Kidney (tissue), 14 donors: Measurements from ENCODE around the gene ZSCAN31. TPM values are rescaled to one million over a fixed set of nuclear protein-coding genes. Genes with fewer than 3 reads are reported as not detected.

ENCODE experiments used
- DNase-seq, 5 donors: peaks; one replicate each; pipeline ENCODE4 v3.0.0-alpha.2; 2013 to 2020
- FAIRE-seq: peaks from 2 replicates; lab custom pipeline; 2012; peaks lifted over from hg19 to GRCh38; lab: Jason Lieb, UNC
- H3K27ac ChIP-seq, 2 donors: one replicate each; pipeline ENCODE4 v1.7.0; 2013; ENCODE audit warnings: low read depth in 2 of 2, low read length in 2 of 2, inconsistent platforms in 1 of 2
- H3K27me3 ChIP-seq: one replicate; pipeline ENCODE4 v1.7.1; 2013; ENCODE audit warnings: low read length, inconsistent platforms; ENCODE audit not compliant: control insufficient read depth, insufficient read depth
- H3K36me3 ChIP-seq, 3 donors: one replicate each; pipeline versions ENCODE4 v1.7.0 to v1.7.1; 2013; ENCODE audit warnings: low read length in 3 of 3, control low read depth in 1 of 3, inconsistent platforms in 1 of 3; ENCODE audit not compliant: insufficient read depth in 3 of 3, control insufficient read depth in 2 of 3
- H3K4me1 ChIP-seq, 3 donors: one replicate each; pipeline versions ENCODE4 v1.7.0 to v1.7.1; 2013; ENCODE audit warnings: low read length in 3 of 3, inconsistent platforms in 1 of 3, low read depth in 1 of 3; ENCODE audit not compliant: control insufficient read depth in 2 of 3, insufficient read depth in 2 of 3
- H3K4me3 ChIP-seq, 3 donors: one replicate each; pipeline versions ENCODE4 v1.7.0 to v1.8.1; 2013; ENCODE audit warnings: low read length in 3 of 3, control low read depth in 1 of 3, inconsistent platforms in 1 of 3
- H3K9ac ChIP-seq, 3 donors: one replicate each; pipeline versions ENCODE4 v1.7.0 to v1.7.1; 2013; ENCODE audit warnings: low read length in 3 of 3, control low read depth in 1 of 3, inconsistent platforms in 1 of 3
- H3K9me3 ChIP-seq, 3 donors: one replicate each; pipeline versions ENCODE4 v1.7.0 to v1.7.1; 2013; ENCODE audit warnings: low read length in 3 of 3, control low read depth in 1 of 3, inconsistent platforms in 1 of 3; ENCODE audit not compliant: control insufficient read depth in 2 of 3, insufficient read depth in 1 of 3
- CTCF ChIP-seq: IDR thresholded peaks from 3 replicates; pipeline ENCODE4 v1.5.1; 2012; ENCODE audit warnings: mild to moderate bottlenecking, moderate library complexity, borderline replicate concordance; ENCODE audit not compliant: insufficient read depth; ENCODE audit errors: extremely low read depth
- intact Hi-C: fragments of 100-400 bp; cut with DNase I; formaldehyde crosslinking; loops from one replicate; pipeline ENCODE4 v1.11.1; 2022
- polyA plus RNA-seq: library from polyadenylated mRNA; stranded (reverse); fragments of 350-450 nt; fragmentation: Illumina TruSeq; extraction: RNeasy Lipid Tissue Mini Kit (QIAGEN cat#74804); gene quantifications from one replicate; pipeline ENCODE4 v1.2.3, GENCODE V29; 2014; ENCODE audit warnings: low read depth, low replicate concordance; ENCODE audit not compliant: insufficient read depth
- total RNA-seq: library from RNA; stranded (reverse); fragmentation: NEBNext Ultra II Directional; extraction: Animal tissue kit (Norgen Biotek cat#: 25700); gene quantifications from one replicate; pipeline ENCODE4 v1.2.1, GENCODE V29; 2021
- donor health status: control.
- donor health status: control.
- donor health status: control.
- donor health status: control.
- donor health status: control.
- donor health status: DM: yes; HTN: yes; CAD: no.
- donor health status: Normal renal cell carcinoma (clear cell type).

Gene ZSCAN31
- total and polyA plus RNA-seq, 2 donors from 2014 or later = 4.1 to 6.3 TPM

DNA sequence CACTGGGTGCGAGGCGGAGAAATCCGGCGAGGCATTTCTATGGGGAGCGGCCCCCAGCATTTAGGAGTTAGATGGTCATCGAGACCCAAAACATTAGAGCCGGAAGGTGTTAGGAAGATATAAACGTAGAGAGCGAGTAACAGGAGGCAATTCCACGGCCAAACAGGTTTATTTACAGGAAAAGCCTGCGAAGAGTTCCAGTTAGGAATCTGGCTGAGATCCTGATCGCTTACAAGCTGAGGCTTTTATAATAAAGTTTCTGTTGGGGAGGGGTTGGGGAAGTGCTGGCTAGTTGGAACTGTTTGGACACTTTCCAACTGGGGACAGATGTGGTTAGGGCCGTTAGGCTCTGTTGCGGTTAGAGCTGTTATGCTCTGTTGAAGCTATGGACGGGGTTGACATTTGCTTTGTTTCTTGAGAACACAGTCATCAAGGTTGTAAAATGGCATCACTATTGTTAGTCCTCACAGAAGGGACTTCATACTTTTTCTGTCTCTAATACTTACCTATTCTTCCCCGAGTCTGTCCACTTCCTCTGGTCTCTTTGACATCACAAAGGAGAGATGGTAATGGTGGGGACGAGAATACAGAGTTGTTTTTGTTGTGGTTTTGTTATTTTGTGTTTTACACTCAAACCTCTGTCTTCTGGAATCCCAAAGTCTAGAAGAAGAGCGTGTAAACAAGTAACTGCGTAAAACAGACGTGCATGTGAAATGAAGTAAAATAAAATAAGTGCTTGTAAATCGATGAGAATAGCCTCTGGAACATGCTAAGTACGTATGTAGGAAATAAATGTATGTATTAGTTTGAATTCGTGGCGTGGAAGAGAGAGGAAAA lies 554 bp upstream of the ZSCAN31 start:
- DNase-seq (peak in 4 of 5 donors; percentile 57 to 93 (median 79)), FAIRE-seq (no peak)
- Histone ChIP-seq H3K27ac (peak overlapping the region; percentile 98 to 99), H3K36me3 (no peaks in the 10 kb centered on the region), H3K4me1 (peaks cover 0 to 7% (median 7%) of the 10 kb centered on the region in 3 donors), H3K4me3 (peak overlapping the region; percentile 86 to 96 (median 88)), H3K27me3 (no peaks in the 10 kb centered on the region), H3K9me3 (no peaks in the 10 kb centered on the region), H3K9ac (peak overlapping the region; percentile 94 to 98 (median 95))
- no peak for TF ChIP-seq CTCF
- intact Hi-C loops = no loop called here

DNA sequence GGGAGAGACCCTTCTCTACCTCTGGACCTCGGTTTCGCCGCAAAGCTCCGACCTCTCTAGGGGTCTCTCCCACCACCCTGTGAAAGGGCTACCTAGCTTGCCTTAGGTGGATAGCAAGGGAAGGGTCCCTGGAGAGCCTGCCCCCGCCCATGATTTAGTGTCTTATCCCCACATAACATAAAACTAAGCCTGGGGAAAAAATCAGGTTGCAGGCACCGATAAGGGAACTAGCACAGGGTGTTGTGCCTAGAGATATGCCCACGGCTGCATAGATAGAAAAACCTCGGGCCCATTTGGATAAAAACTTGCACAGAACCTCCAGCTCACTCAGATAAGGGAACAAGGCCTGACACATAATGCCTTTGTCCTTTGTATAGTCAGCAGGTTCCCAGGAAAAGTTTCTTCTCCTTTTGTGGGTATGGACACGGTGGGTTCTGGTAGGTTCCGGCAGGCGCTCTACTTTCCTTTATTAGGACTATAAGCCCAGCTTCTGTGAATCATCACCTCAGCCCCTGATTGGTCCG lies 846 bp downstream of the ZSCAN31 start:
- Histone ChIP-seq H3K27ac (peak overlapping the region; percentile 98 to 99), H3K4me3 (peak overlapping the region; percentile 86 to 96 (median 88)), H3K4me1 (peaks cover 0 to 7% (median 7%) of the 10 kb centered on the region in 3 donors), H3K9ac (peak overlapping the region; percentile 79 to 98 (median 94)), H3K27me3 (no peaks in the 10 kb centered on the region), H3K36me3 (no peaks in the 10 kb centered on the region), H3K9me3 (no peaks in the 10 kb centered on the region)
- FAIRE-seq (no peak), DNase-seq (peak in 3 of 5 donors; percentile 65 to 99 (median 97))
- intact Hi-C loops = no loop called here
- no peak for TF ChIP-seq CTCF

- Histone ChIP-seq H3K4me3 (peak overlapping the region in 2 of 3 donors; percentile 86 to 96), H3K4me1 (peaks cover 0 to 7% (median 7%) of the 10 kb centered on the region in 3 donors), H3K36me3 (no peaks in the 10 kb centered on the region), H3K27ac (peak overlapping the region in 1 of 2 donors; percentile 99), H3K9me3 (no peaks in the 10 kb centered on the region), H3K9ac (peak overlapping the region in 1 of 3 donors; percentile 94), H3K27me3 (no peaks in the 10 kb centered on the region)
- FAIRE-seq (no peak), DNase-seq (peak in 2 of 5 donors; percentile 43 to 68)
- intact Hi-C loops = no loop called here
- no peak for TF ChIP-seq CTCF
Observed at GRCh38 chr6:28334286-28335039, 1.5 kb downstream of the ZSCAN31 start.
